Mesothelial cell of epicardium (in vitro differentiated cells): ENCODE results near the gene TBC1D14. TPM values are rescaled to one million over a fixed set of nuclear protein-coding genes. Genes with fewer than 3 reads are reported as not detected.

Experiments used
- total RNA-seq: library from RNA; stranded (reverse); gene quantifications from 3 replicates; pipeline ENCODE4 v1.2.1, GENCODE V29; 2021

Gene TBC1D14
- total RNA-seq, 1 donor from 2014 or later, result 54.5 TPM

Other genes with a start within 250 kb of the TBC1D14 start
- 1.1 to 4.6 TPM (median 3.4 TPM) in 3 replicates for gene S100P, start 215.9 kb upstream of the TBC1D14 start, total RNA-seq
- gene MRFAP1L1, start 200.0 kb upstream of the TBC1D14 start, total RNA-seq, result 66.9 to 68.8 TPM (median 67.9 TPM) in 3 replicates
- 17.0 to 18.1 TPM (median 18.0 TPM) in 3 replicates for gene BLOC1S4, start 193.7 kb upstream of the TBC1D14 start, total RNA-seq
- 36.5 to 39.6 TPM (median 37.8 TPM) in 3 replicates for gene KIAA0232, start 127.1 kb upstream of the TBC1D14 start, total RNA-seq
- 16.5 to 19.0 TPM (median 17.4 TPM) in 3 replicates for gene TADA2B, start 133.5 kb downstream of the TBC1D14 start, total RNA-seq
- 15.5 to 17.9 TPM (median 17.3 TPM) in 3 replicates for gene GRPEL1, start 158.2 kb downstream of the TBC1D14 start, total RNA-seq